ENCODE data around the gene KRIT1.

DNA sequence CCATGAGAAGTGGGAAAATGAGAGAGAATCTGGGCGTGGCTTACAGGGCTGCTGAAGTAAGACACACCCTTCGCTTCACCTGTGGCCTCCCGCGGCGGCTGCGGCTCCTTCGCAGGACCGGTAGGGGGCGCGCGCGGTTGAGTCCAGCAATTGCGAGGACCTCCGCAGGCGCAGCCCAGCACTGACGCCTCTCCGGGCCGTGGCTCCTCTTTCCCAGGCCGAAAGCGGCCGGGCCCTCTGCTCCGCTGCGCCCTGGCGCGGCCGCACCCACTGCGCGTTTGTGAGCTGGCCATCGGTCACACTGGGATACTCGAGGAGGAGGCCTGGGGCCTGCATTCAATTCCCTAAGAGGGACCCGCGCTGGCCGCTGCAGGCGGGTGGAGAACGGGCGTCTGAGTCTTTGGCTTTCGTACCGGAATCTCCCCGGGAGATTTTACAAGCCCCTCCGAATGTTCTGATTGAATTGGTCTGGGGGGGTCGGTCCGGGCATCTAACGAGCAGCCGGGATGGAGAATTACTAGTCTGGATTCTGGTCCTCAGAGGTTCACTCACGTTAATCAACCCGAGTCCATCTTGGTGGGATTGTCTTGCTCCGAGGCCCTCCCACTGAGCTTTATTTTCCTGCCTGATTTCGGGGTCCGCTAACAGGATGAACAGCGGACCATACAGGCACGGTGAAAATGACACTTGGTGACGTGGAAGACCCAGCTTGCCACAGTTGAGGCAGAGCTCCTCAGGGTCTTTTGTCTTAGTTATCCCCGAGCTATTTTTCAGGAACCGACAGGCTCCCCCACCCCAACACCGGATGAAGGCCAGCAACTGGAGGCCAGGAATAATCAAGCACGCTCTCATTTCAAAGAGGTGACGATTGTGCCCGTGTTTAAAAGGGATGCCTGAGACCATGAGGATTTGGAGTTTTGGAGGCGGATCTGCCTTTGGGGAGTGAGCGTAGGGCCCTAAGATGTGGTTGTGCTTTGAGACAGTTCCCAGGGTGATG is 66.5 kb downstream of the KRIT1 start, which contains the start of gene LRRD1:
- TF ChIP-seq CTCF (IDR thresholded peaks at IDR 0.05): peak; percentile 88 to 93 (median 92)
- TF ChIP-seq POLR2A (IDR thresholded peaks at IDR 0.05): no peak

All from ovary (tissue), 3 donors.